ENCODE measurements around the gene SPAG16.

Gene SPAG16

GRCh38 chr2:213411582-213412289 is 127.5 kb downstream of the SPAG16 start:
- CTCF ChIA-PET, result interaction anchor here (0.9 kb wide), 1 partner anchor 599 kb away, joined by 3 read pairs; no protein-coding TSS in a partner anchor
- Histone ChIP-seq H3K9me3 (ENCODE audit: control insufficient read depth, insufficient read depth, low read depth, low read length) (no peaks in the 10 kb centered on the region), H3K4me3 (ENCODE audit: low read depth, low read length) (no peak overlapping the region), H3K27ac (ENCODE audit: extremely low read depth, low read depth, low read length) (no peak overlapping the region), H3K4me1 (ENCODE audit: control insufficient read depth, insufficient read depth, low read length) (no peaks in the 10 kb centered on the region), H3K36me3 (ENCODE audit: control insufficient read depth in 2 of 2, insufficient read depth in 1 of 2, low read length in 2 of 2) (no peaks in the 10 kb centered on the region)
- TF ChIP-seq ZNF624 (tag by site-specific recombination; IDR thresholded peaks at IDR 0.05), result no peak
- TF ChIP-seq ZNF843 (tag by site-specific recombination; IDR thresholded peaks at IDR 0.05), result no peak
- TF ChIP-seq ZBTB48 (tag by site-specific recombination; IDR thresholded peaks at IDR 0.05), result no peak
- TF ChIP-seq ZNF274 (IDR thresholded peaks at IDR 0.05; ENCODE audit: low read length), result no peak
- TF ChIP-seq ZNF274 (tag by site-specific recombination; IDR thresholded peaks at IDR 0.05; ENCODE audit: borderline replicate concordance), result no peak
- POLR2A ChIA-PET, result no interaction called here

GRCh38 chr2:213415093-213415492 is 130.8 kb downstream of the SPAG16 start:
- H3K9me3 ChIP-seq (ENCODE audit: control insufficient read depth, insufficient read depth, low read depth, low read length), result no peaks in the 10 kb centered on the region
- no peak overlapping the region for H3K27ac ChIP-seq (ENCODE audit: extremely low read depth, low read depth, low read length)
- CTCF ChIA-PET, result interaction anchor here (0.7 kb wide), 1 partner anchor 228 kb away, joined by 3 read pairs; no protein-coding TSS in a partner anchor
- TF ChIP-seq ZNF548 (tag by site-specific recombination; IDR thresholded peaks at IDR 0.05) (no peak), ZNF350 (tag by site-specific recombination; IDR thresholded peaks at IDR 0.05) (no peak), KLF17 (tag by site-specific recombination; IDR thresholded peaks at IDR 0.05) (no peak), ZNF223 (tag by site-specific recombination; IDR thresholded peaks at IDR 0.05) (no peak), ZNF274 (IDR thresholded peaks at IDR 0.05; ENCODE audit: low read length) (no peak), ZNF274 (tag by site-specific recombination; IDR thresholded peaks at IDR 0.05; ENCODE audit: borderline replicate concordance) (no peak), ZNF791 (tag by site-specific recombination; IDR thresholded peaks at IDR 0.05) (no peak), ZNF677 (tag by site-specific recombination; IDR thresholded peaks at IDR 0.05) (no peak), ZNF174 (tag by site-specific recombination; IDR thresholded peaks at IDR 0.05) (no peak), SALL2 (tag by site-specific recombination; IDR thresholded peaks at IDR 0.05; ENCODE audit: borderline replicate concordance) (no peak), ZBTB1 (tag by site-specific recombination; IDR thresholded peaks at IDR 0.05) (no peak), ZNF639 (tag by site-specific recombination; IDR thresholded peaks at IDR 0.05) (no peak), IKZF3 (tag by site-specific recombination; IDR thresholded peaks at IDR 0.05) (no peak), ZNF266 (tag by site-specific recombination; IDR thresholded peaks at IDR 0.05; ENCODE audit: low read depth) (no peak), ZNF341 (tag by site-specific recombination; IDR thresholded peaks at IDR 0.05; ENCODE audit: low read depth) (no peak), ZBTB10 (tag by site-specific recombination; IDR thresholded peaks at IDR 0.05) (no peak), ZNF449 (tag by site-specific recombination; IDR thresholded peaks at IDR 0.05) (no peak), ZNF416 (tag by site-specific recombination; IDR thresholded peaks at IDR 0.05) (no peak), ZNF792 (tag by site-specific recombination; IDR thresholded peaks at IDR 0.05) (no peak), ZBTB6 (tag by site-specific recombination; IDR thresholded peaks at IDR 0.05) (no peak)
- H3K4me1 ChIP-seq (ENCODE audit: control insufficient read depth, insufficient read depth, low read length), result no peaks in the 10 kb centered on the region
- H3K36me3 ChIP-seq (ENCODE audit: control insufficient read depth in 2 of 2, insufficient read depth in 1 of 2, low read length in 2 of 2), result no peaks in the 10 kb centered on the region
- POLR2A ChIA-PET, result no interaction called here
- no peak overlapping the region for H3K4me3 ChIP-seq (ENCODE audit: low read depth, low read length)
